Diencephalon (tissue), 1 donor: ENCODE data around the gene FGF5. TPM values are rescaled to one million over a fixed set of nuclear protein-coding genes. Genes with fewer than 3 reads are reported as not detected.

Experiments
- total RNA-seq: library from RNA; depleted of rRNA; stranded (reverse); fragments of >200 nt; gene quantifications from one replicate; pipeline ENCODE4 v1.2.3, GENCODE V29; 2014

Gene FGF5
- total RNA-seq: 0.69 TPM

GRCh38 chr4:80266253-80266901, at the start of gene FGF5:
TSS of gene FGF5 (plus strand) at chr4:80266664. CDS start at chr4:80266825, 161 bp downstream.

GRCh38 chr4:80335554-80336358, 69.3 kb downstream of the FGF5 start, which contains the start of gene CFAP299:
TSS of gene CFAP299 (plus strand) at chr4:80335730.

Other genes with a start within 250 kb of the FGF5 start
- 12.7 TPM for gene ANTXR2, start 193.4 kb upstream of the FGF5 start, total RNA-seq
- gene PRDM8, start 69.2 kb upstream of the FGF5 start, total RNA-seq: 5.3 TPM
- gene CFAP299, start 69.1 kb downstream of the FGF5 start, total RNA-seq: 4.2 TPM